HT-29 (cell line): ENCODE measurements around the gene BIN1. TPM values are rescaled to one million over a fixed set of nuclear protein-coding genes. Genes with fewer than 3 reads are reported as not detected.

ENCODE experiments used
- DNase-seq: peaks from one replicate; pipeline ENCODE4 v3.0.0-alpha.2; 2015; ENCODE audit warnings: low spot score
- small RNA-seq: library from RNA; depleted of rRNA; stranded (forward); fragments of <200 nt; gene quantifications from one replicate; pipeline ENCODE3, GENCODE V24; 2014
- total RNA-seq: library from RNA; depleted of rRNA; stranded (reverse); fragments of >200 nt; shearing (Covaris generic); gene quantifications from 2 replicates; pipeline ENCODE4 v1.2.3, GENCODE V29; 2014; rRNA removed

The BIN1 gene
- total RNA-seq, 1 experiment from 2014 or later: 119 TPM

GRCh38 chr2:127001751-127002150, 105.2 kb downstream of the BIN1 start:
- DNase-seq: no peak

- no peak for DNase-seq
Measured at GRCh38 chr2:127000937-127001336, 106.0 kb downstream of the BIN1 start.

- DNase-seq: no peak
Measured at GRCh38 chr2:127000194-127000593, 106.8 kb downstream of the BIN1 start.

GRCh38 chr2:126999106-126999756, 107.7 kb downstream of the BIN1 start:
- no peak for DNase-seq

GRCh38 chr2:126998486-126998885, 108.5 kb downstream of the BIN1 start:
- DNase-seq: no peak

Small RNA genes lying within 50 kb of the gene (small RNA-seq; reads per million reads assigned to genes)
- not detected for gene RNU7-182P

Other genes starting within 250 kb of the BIN1 start
- gene TEX51, start 208.3 kb downstream of the BIN1 start, total RNA-seq: not detected in 2 replicates
- not detected in 2 replicates for gene CYP27C1, start 113.1 kb upstream of the BIN1 start, total RNA-seq
- gene ERCC3, start 187.0 kb upstream of the BIN1 start, total RNA-seq: 28.7 and 28.8 TPM in 2 replicates